Tongue (tissue), 2 donors: ENCODE results near the gene OR2F1. TPM values are rescaled to one million over a fixed set of nuclear protein-coding genes. Genes with fewer than 3 reads are reported as not detected.

ENCODE experiments used
- DNase-seq: peaks from one replicate; pipeline ENCODE4 v3.0.0-alpha.2; 2015
- total RNA-seq: library from RNA; depleted of rRNA; stranded (reverse); fragments of >200 nt; gene quantifications from one replicate; pipeline ENCODE4 v1.2.3, GENCODE V29; 2014

Gene OR2F1
- total RNA-seq, result not detected

DNA sequence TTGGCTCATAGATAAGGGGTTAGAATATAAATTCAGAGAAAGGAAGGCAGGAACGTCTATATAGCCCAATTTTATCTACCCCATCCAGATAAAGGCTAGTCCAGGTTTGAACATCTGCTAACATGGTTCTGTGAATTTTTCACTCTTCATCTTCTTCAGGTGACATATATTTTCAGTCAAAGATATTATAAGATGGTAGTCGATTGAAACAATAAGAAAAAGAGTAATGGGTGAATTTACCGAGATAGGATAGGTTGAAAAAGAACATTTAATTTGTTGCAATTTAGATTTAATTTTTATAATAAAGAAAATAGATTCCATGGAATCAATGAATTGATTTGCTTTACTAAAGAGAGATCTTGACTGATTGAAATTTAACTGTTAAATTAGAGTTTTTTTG is at the start of gene OR2F1:
Gene OR2F1 (plus strand): TSS at position 301 of the 400 bp plus-strand sequence. CDS start 5,127 bp downstream, outside the sequence.
- DNase-seq, result no peak

DNA sequence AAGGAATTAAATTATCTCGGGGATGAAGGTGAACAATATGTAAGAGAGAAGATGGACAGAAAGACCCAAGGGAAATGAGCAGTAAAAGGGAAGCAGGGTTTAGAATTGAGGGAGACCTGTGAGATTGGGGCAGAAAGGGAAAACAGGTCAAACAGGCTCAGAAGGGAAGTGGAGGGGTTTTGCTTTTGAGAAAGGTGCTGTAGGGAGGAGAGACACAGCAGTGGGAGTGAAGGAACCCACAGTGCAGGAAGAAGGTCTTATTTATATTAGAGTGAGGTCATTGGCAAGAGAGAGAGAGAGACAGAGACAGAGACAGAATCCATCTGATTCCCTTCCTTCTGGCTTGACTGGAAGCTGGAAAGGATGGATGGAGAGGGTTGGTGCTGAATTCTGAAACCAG is 49.1 kb upstream of the OR2F1 start:
- no peak for DNase-seq

DNA sequence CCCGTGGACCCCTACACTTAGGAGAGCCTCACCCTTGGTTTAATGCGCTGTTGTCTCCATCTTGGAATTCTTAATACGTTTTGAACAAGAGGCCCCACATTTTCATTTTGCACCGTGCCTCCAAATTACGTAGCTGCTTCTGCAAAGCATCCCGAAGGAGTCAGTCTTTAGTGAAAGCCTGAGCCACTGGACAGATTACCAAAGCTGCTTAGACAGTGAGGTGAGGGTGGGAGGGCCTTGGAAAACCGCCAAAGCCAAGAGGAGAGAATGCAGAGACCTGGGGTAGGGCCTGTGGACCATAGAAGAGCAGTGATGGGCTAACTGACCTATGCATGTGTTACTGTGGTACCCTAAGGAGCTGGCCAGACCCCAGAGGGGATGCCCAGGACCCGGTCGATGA is 48.5 kb upstream of the OR2F1 start:
- DNase-seq, result no peak

- no peak for DNase-seq
These were observed 47.7 kb upstream of the OR2F1 start for GRCh38 chr7:143906895-143907294.

DNA sequence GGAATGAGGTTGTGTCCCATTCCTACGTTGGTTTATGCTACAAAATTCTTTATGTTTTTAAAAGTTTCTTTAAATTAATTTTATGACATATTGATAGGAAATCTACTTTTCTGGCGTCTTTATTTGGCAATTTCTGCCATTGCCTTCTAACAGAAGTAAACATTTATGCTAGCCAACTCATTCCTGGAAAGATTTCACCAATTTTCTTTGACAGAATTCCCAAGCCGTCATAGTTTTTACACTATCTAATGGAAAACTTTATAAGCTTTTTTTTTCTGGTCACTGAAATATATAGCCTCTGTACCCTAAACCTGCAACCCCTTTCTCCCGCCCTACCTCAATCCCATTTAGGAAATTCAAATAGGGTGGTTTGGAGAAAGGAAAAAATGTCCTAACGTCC is 46.5 kb upstream of the OR2F1 start:
- no peak for DNase-seq

GRCh38 chr7:143909863-143910262 is 44.8 kb upstream of the OR2F1 start:
- no peak for DNase-seq

- DNase-seq, result no peak
These were observed 44.0 kb upstream of the OR2F1 start for GRCh38 chr7:143910473-143911248.

GRCh38 chr7:143913945-143914615 is 40.6 kb upstream of the OR2F1 start:
- DNase-seq, result no peak

GRCh38 chr7:143914938-143915652 is 39.5 kb upstream of the OR2F1 start:
- no peak for DNase-seq

GRCh38 chr7:143924851-143925250 is 29.8 kb upstream of the OR2F1 start:
- no peak for DNase-seq

- DNase-seq, result no peak
These were observed 25.3 kb upstream of the OR2F1 start for GRCh38 chr7:143929224-143929920.

DNA sequence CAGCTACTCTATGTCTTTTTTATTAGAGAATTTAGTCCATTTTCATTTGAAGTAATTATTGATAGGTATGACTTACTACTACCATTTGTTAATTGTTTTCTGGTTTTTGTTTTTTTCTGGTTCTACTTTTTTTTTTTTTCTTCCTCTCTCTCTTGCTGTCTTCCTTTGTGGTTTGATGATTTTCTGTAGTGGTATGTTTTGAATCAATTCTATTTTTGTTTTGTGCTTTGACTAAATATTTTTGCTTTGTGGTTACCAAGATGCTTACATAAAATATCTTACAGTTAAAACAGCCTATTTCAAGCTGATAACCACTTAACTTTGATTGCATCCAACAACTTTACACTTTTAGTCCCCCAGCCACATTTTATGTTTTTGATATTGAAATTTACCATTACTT is 22.9 kb upstream of the OR2F1 start:
- no peak for DNase-seq

- DNase-seq, result peak; percentile 10
These were observed 19.9 kb upstream of the OR2F1 start, which contains the start of gene OR2F2 for GRCh38 chr7:143934526-143935325. OR2F2 (plus strand) TSS chr7:143935233; CDS start chr7:143935233, 0 bp downstream.

DNA sequence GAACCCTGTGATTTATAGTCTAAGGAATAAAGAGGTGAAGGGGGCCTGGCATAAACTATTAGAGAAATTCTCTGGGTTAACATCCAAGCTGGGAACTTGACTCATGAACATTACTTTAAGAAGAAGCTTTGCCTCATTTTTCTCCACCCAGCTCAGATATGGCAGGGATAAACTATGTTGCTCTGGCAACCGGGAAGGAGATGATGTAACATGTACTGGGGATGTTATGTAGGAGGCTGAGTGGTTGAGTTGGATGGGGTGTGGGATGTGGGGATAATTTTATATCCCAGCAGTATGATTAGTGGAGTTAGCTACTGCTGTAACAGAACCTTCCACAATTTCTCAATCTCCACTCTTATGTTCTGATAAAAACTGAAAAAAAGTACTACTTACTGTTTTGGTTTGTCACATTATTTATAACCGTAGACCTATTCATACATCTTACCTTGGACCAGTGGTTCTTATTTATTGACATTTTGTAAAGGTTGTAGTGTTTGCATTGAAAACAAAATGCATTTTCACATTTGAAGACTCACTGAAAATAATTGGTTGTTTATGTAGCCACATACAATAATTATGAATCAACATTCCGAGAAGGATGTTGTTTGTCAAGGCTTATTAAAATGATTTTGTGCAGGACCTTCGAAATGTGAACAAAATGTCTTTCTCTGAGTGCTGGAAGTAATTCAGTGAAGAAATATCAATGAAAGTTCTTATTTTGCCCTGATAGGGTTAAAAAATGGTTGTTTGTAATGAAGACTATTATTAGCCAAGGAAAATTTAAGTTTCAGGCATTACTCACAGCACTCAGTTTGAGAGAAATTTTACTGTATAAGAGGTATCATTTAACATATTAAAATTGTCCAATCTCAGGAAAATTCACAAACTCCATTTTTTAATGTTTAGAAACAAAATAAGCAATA is 18.3 kb upstream of the OR2F1 start:
- peak; percentile 27 for DNase-seq

DNA sequence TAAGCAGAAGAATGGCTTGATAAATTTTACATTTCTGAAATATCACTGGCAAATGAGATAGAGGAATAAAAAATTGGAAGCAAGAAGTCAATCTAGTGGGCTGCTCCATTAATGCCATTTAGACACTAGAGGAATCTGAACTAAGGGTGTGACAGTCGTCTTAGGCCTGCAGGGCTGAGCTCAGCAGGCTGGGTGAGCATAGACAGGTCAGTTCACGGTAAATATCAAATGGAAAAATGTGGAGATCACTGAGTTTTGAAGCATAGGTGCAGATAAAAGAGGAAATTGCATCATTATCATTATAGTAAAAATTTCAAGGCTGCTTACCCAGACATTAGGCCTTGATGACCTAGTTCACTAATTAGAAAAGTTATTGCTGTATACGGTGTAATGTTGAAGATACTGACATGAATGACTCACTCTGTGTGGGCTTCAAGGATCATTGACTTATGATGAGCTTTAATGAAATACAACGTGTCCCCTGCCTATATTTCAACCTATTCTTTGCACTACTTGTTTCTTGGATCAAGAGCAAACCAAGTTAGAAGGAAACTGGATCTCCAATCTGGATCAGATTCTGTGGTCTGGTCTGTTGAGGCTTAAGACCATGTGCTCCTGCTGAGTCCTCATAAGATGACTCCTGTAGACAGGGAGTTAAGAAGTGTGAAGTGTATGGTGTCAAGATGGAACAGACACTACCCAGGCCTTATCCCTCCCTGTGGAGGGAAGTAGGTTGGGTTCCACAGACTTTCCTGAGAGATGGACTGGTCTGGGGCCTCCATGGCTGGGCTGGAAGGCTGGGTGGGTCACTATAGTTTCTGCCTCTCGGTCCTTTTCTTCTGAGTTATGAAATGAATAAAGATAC is 16.0 kb upstream of the OR2F1 start:
- DNase-seq, result no peak

- DNase-seq, result no peak
These were observed 9.2 kb upstream of the OR2F1 start for GRCh38 chr7:143945423-143945822.

DNA sequence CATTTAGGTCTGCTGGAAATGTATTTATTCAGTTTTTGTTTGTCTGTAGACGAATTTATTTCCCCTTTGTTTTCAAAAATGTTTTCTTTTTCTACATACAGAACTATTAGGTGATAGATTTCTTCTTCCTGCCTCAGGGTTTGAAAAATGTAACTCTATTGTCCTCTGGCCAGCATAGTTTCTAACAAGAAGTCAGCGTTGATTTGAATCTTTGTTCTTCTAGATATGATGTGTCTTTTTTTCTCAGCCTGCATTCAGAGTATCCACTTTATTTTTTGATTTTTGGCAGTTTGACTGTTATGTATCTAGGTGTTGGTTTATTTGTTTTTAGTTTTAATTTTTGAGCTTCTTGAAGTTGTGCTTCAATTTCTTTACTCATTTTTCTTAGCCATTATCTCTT is 7.5 kb upstream of the OR2F1 start:
- DNase-seq, result no peak

DNA sequence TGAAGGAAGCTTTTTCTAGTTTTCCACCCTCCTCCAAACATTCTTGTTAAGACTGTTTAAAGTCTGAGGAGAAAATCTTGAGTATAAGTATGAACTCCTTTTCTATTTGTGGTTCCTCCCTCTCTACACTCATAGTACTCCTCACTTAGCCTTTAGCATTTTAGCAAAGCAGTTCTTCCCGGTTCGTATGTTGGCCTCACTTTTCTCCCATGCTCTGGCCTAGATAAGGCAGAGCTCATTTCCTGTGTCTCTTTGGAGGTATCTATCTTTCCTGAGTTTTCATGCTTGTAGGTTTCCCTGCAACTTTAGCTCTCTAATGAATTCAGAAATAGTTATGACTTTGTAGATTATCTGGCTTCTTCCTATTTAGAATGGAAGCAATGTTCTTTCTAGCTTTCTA is 5.9 kb upstream of the OR2F1 start:
- no peak for DNase-seq

DNA sequence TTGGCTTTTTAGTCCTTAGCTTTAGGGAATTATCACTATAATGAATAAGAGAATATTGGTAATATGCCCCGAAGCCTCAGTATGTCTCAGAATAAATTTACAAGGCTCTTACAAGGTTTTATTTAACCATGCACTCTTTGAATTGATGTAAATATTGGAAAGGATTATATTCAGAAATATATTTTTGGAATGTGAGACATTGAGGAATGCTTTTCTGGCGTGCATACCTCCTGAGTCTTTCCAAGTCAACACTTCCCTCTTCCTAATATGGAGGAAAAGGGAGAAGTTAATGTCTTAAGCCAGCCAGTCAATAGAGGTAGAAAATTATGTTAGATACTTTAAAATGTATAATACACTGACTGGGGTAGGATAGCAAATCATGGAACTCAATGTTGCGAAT is 1.2 kb upstream of the OR2F1 start:
- peak; percentile 12 for DNase-seq
